GM23338 (cell line): ENCODE results near the gene STPG4.

Experiments
- CREB1 ChIP-seq: fragments of 250-450 bp; sonication (Bioruptor Pico); IDR thresholded peaks from 2 replicates; pipeline ENCODE4 v1.5.0; 2020; ENCODE audit warnings: low read depth, mild to moderate bottlenecking, moderate library complexity
- CTCF ChIP-seq, 2 experiments: fragments of 200-600 bp in 1 of 2; sonication (generic) in 1 of 2; conservative IDR thresholded peaks; 2 replicates each; pipeline versions ENCODE4 v1.5.1 to v1.6.1; 2016 to 2017; ENCODE audit warnings: antibody characterized with exemption in 2 of 2, low read depth in 2 of 2, mild to moderate bottlenecking in 2 of 2, moderate library complexity in 1 of 2
- EZH2 ChIP-seq: fragments of 200-600 bp; sonication (generic); IDR thresholded peaks from one replicate; pipeline ENCODE4 v1.8.0; 2017; ENCODE audit warnings: antibody characterized with exemption, mild to moderate bottlenecking, low read depth; ENCODE audit not compliant: unreplicated experiment
- EZH2phosphoT487 ChIP-seq: fragments of 200-600 bp; sonication (generic); IDR thresholded peaks from one replicate; pipeline ENCODE4 v1.8.1; 2018; ENCODE audit warnings: antibody characterized with exemption; ENCODE audit not compliant: unreplicated experiment
- POLR2AphosphoS5 ChIP-seq: IDR thresholded peaks from 2 replicates; pipeline ENCODE4 v1.6.1; 2016; ENCODE audit warnings: antibody characterized with exemption, low read depth
- REST ChIP-seq: IDR thresholded peaks from one replicate; pipeline ENCODE4 v1.6.1; 2018; ENCODE audit warnings: antibody characterized with exemption; ENCODE audit not compliant: unreplicated experiment

- TF ChIP-seq CTCF (conservative IDR thresholded peaks at IDR 0.05; ENCODE audit: low read depth in 2 of 2): no peak
- TF ChIP-seq REST: no peak
- no peak for TF ChIP-seq EZH2phosphoT487
- TF ChIP-seq POLR2AphosphoS5: no peak; the same call in 1 of the 2 replicates
- TF ChIP-seq EZH2: no peak
- TF ChIP-seq CREB1 (CRISPR knock-in tag): no peak
Observed at GRCh38 chr2:47174733-47175361, 19.7 kb upstream of the STPG4 start.
